Thoracic aorta (tissue), 2 donors: ENCODE results near the gene RILPL2. TPM values are rescaled to one million over a fixed set of nuclear protein-coding genes. Genes with fewer than 3 reads are reported as not detected.

Experiments used
- ATAC-seq: fragments of 150-250 bp; one replicate; pipeline ENCODE4 v1.8.0; 2017; ENCODE audit warnings: low read depth; ENCODE audit not compliant: insufficient number of reproducible peaks, low FRiP score
- DNase-seq: peaks from one replicate; pipeline ENCODE4 v3.0.0-alpha.2; 2020; ENCODE audit warnings: low spot score
- H3K27ac ChIP-seq, 2 donors: fragments of 200-600 bp; sonication (generic); 1 replicate in 1 of 2; 2 replicates in 1 of 2; pipeline ENCODE4 v1.5.1; 2016; ENCODE audit warnings: mild to moderate bottlenecking in 2 of 2, moderate library complexity in 2 of 2
- H3K27me3 ChIP-seq: fragments of 200-600 bp; sonication (generic); replicated peaks from 2 replicates; pipeline ENCODE4 v1.6.0; 2016; ENCODE audit warnings: mild to moderate bottlenecking; ENCODE audit not compliant: insufficient read depth
- H3K36me3 ChIP-seq: fragments of 200-600 bp; sonication (generic); one replicate; pipeline ENCODE4 v1.5.1; 2016
- H3K4me1 ChIP-seq, 2 donors: fragments of 200-600 bp; sonication (generic); 1 replicate in 1 of 2; 2 replicates in 1 of 2; pipeline versions ENCODE4 v1.5.1 to v1.6.0; 2016; ENCODE audit warnings: low read depth in 2 of 2, mild to moderate bottlenecking in 1 of 2; ENCODE audit not compliant: control insufficient read depth in 1 of 2
- H3K4me3 ChIP-seq: fragments of 200-600 bp; sonication (generic); 2 replicates; pipeline ENCODE4 v1.5.1; 2016; ENCODE audit warnings: mild to moderate bottlenecking
- H3K9me3 ChIP-seq: fragments of 200-600 bp; sonication (generic); 2 replicates; pipeline ENCODE4 v1.5.1; 2016
- CTCF ChIP-seq: fragments of 200-600 bp; sonication (generic); IDR thresholded peaks from one replicate; pipeline ENCODE4 v1.5.1; 2019; ENCODE audit warnings: antibody characterized with exemption
- total RNA-seq, 2 donors: library from RNA; depleted of rRNA; stranded (reverse); fragments of >200 nt; gene quantifications; one replicate each; pipeline versions ENCODE4 v1.1.0 to v1.2.3, GENCODE V29; 2016

RILPL2 gene
- total RNA-seq, 2 donors from 2014 or later: 15.9 to 18.1 TPM

- Histone ChIP-seq H3K4me3 (no peak overlapping the region), H3K4me1 (peaks cover 16 to 20% of the 10 kb centered on the region in 2 donors), H3K9me3 (no peaks in the 10 kb centered on the region), H3K27ac (no peak overlapping the region), H3K27me3 (no peaks in the 10 kb centered on the region), H3K36me3 (no peaks in the 10 kb centered on the region)
- no peak for DNase-seq
- no peak for ATAC-seq
- TF ChIP-seq CTCF: no peak
Measured at GRCh38 chr12:123449856-123450255, 13.4 kb upstream of the RILPL2 start.

GRCh38 chr12:123449249-123449733 is 12.8 kb upstream of the RILPL2 start:
- H3K9me3 ChIP-seq: no peaks in the 10 kb centered on the region
- DNase-seq: no peak
- ATAC-seq: no peak
- H3K27me3 ChIP-seq: no peaks in the 10 kb centered on the region
- no peak for TF ChIP-seq CTCF
- peaks cover 19 to 26% of the 10 kb centered on the region in 2 donors for H3K4me1 ChIP-seq
- H3K27ac ChIP-seq: peak overlapping the region in 1 of 2 donors; percentile 22
- H3K36me3 ChIP-seq: no peaks in the 10 kb centered on the region
- H3K4me3 ChIP-seq: no peak overlapping the region

- Histone ChIP-seq H3K27me3 (no peaks in the 10 kb centered on the region), H3K27ac (peak overlapping the region; percentile 95 to 96), H3K9me3 (no peaks in the 10 kb centered on the region), H3K4me3 (peak overlapping the region; percentile 40), H3K36me3 (no peaks in the 10 kb centered on the region), H3K4me1 (peaks cover 19 to 31% of the 10 kb centered on the region in 2 donors)
- no peak for TF ChIP-seq CTCF
- no peak for ATAC-seq
- DNase-seq: no peak
Measured at GRCh38 chr12:123446333-123446713, 9.8 kb upstream of the RILPL2 start.

GRCh38 chr12:123445388-123446332 is 9.2 kb upstream of the RILPL2 start:
- Histone ChIP-seq H3K27me3 (no peaks in the 10 kb centered on the region), H3K27ac (peak overlapping the region; percentile 95 to 96), H3K9me3 (no peaks in the 10 kb centered on the region), H3K36me3 (no peaks in the 10 kb centered on the region), H3K4me3 (peak overlapping the region; percentile 40), H3K4me1 (peaks cover 19 to 31% of the 10 kb centered on the region in 2 donors)
- TF ChIP-seq CTCF: no peak
- DNase-seq (peak; percentile 28), ATAC-seq (peak; percentile 77)
